HG03108 (cell line): ENCODE data around the gene SYT3.
"Not testable (repeated sequence)": the region's sequence is repeated elsewhere in the genome, so short reads cannot be mapped to it uniquely, and the experiment has no call there.

ENCODE experiments used
- ATAC-seq: cut with Tn5 transposase; IDR thresholded peaks from one replicate; pipeline ENCODE4 v1.9.1; 2021; ENCODE audit warnings: moderate library complexity; ENCODE audit not compliant: unreplicated experiment

Gene SYT3

GRCh38 chr19:50604264-50605073, 35.2 kb downstream of the SYT3 start:
- ATAC-seq, result not testable (repeated sequence)

GRCh38 chr19:50602935-50603334, 36.7 kb downstream of the SYT3 start:
- no peak for ATAC-seq

- ATAC-seq, result no peak
Observed at GRCh38 chr19:50602496-50602895, 37.2 kb downstream of the SYT3 start.

GRCh38 chr19:50602089-50602422, 37.6 kb downstream of the SYT3 start:
- no peak for ATAC-seq

GRCh38 chr19:50601407-50602088, 38.1 kb downstream of the SYT3 start:
- ATAC-seq, result no peak

- ATAC-seq, result no peak
Observed at GRCh38 chr19:50599427-50599826, 40.3 kb downstream of the SYT3 start.

GRCh38 chr19:50590191-50590590, 49.5 kb downstream of the SYT3 start:
- no peak for ATAC-seq

- not testable (repeated sequence) for ATAC-seq
Observed at GRCh38 chr19:50581795-50582660, 57.7 kb downstream of the SYT3 start.

GRCh38 chr19:50580970-50581634, 58.6 kb downstream of the SYT3 start:
- no peak for ATAC-seq

GRCh38 chr19:50580240-50580639, 59.4 kb downstream of the SYT3 start:
- no peak for ATAC-seq

GRCh38 chr19:50576769-50577168, 62.9 kb downstream of the SYT3 start:
- not testable (repeated sequence) for ATAC-seq

- ATAC-seq, result no peak
Observed at GRCh38 chr19:50573741-50574461, 65.8 kb downstream of the SYT3 start.
